Muscle of back (tissue), 11 donors: ENCODE measurements around the gene HDGFL3. TPM values are rescaled to one million over a fixed set of nuclear protein-coding genes. Genes with fewer than 3 reads are reported as not detected.

Experiments
- DNase-seq, 3 donors: peaks; one replicate each; pipeline versions ENCODE4 v3.0.0 to v3.0.0-alpha.2; 2013
- polyA plus RNA-seq, 10 donors: library from polyadenylated mRNA; unstranded; fragments of 120-200 nt; gene quantifications; one replicate each; pipeline ENCODE4 v1.2.1, GENCODE V29; 2013; ENCODE audit not compliant: insufficient read length in 10 of 10

HDGFL3 gene
- polyA plus RNA-seq, 10 donors, result 40.8 to 71.8 (median 49.6) TPM

- DNase-seq, result no peak
Observed at GRCh38 chr15:83132861-83133523, 74.6 kb downstream of the HDGFL3 start.

DNA sequence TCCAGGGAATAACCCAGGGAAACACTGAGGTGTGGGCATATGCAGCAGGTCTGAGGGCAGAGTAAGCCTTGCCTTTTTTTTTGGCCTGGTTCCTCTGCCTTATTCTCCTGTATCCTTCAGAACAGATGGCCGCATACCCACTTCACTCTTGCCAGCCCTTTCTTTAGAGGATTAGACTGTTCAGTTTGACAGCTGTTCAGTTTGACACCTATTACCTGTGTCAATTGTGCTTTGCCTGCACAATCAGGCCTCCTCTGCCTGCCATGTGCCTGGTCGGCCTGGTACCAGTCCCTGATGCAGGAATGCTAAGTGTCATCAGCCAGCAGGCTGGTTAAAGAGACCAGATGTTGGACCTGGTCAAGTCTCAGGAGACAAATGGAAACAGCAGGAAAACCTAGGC lies 77.8 kb downstream of the HDGFL3 start:
- no peak for DNase-seq

- no peak for DNase-seq
Observed at GRCh38 chr15:83127547-83128150, 80.0 kb downstream of the HDGFL3 start.

GRCh38 chr15:83123529-83123928 lies 84.1 kb downstream of the HDGFL3 start:
- no peak for DNase-seq

GRCh38 chr15:83119968-83120581 lies 87.5 kb downstream of the HDGFL3 start:
- DNase-seq, result no peak

DNA sequence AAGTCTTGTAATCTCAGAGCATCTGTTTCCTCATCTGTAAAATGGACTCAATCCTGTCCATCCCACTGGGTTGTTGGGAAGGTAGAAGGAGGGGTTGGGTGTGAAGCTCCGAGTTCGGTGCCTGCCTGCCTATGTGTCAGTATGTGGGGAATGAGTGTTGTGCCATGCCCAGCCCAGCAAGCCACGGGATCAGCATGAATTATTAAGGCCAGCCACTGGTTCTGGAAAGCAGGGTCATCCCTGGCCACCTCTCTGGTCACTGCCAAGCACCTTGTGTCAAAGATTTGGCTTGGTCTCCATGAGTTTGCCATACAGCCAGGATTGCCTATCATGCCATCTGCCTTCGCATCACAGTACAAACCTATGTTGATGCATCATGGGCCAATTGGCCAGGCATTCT lies 88.7 kb downstream of the HDGFL3 start:
- no peak for DNase-seq

DNA sequence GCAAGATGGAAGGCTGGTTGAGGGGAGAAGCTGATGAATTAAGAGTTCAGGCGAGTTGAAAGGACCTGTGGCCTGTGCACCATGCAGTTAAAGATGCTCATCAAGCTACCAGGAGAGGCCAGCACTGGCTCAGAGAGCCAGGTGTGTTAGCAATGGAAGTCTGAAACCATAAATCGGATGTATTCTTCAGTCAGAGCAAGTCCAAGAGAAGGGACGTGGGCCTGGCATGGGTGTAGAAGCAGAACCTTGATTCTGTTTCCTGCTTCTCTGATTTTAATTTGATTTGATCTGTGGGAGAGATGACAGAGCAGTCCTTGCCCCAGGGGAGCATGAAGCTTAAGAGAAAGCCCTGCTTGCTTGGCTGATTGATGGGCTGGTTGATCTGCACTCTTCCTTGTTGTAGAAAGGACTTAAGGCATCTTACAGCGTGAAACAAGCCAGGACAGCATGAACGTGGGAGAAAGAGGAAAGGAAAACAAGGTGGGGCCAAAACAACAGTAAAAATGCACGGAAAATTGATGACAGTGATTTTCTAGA lies 89.3 kb downstream of the HDGFL3 start:
- DNase-seq, result no peak

- DNase-seq, result no peak
Observed at GRCh38 chr15:83115831-83116565, 91.6 kb downstream of the HDGFL3 start.

DNA sequence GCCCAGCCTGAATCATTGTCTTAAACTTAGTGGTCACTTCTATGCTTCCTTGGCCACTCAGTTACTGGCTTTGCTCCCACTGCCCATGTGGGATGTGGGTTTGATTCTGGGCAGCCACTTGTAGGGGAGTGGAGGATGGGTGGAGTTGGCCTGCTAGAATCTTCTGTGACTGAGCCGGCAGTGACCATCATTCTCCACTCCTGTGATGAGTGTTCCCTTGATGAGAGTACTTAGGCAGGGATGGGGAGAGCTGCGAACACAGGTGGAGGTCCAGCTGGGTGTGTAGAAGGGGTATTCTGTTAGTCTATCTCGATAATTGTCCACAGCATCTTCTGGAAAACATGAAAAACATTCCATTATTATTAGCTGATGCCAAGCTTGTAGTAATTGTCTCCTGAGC lies 92.2 kb downstream of the HDGFL3 start:
- DNase-seq, result no peak

DNA sequence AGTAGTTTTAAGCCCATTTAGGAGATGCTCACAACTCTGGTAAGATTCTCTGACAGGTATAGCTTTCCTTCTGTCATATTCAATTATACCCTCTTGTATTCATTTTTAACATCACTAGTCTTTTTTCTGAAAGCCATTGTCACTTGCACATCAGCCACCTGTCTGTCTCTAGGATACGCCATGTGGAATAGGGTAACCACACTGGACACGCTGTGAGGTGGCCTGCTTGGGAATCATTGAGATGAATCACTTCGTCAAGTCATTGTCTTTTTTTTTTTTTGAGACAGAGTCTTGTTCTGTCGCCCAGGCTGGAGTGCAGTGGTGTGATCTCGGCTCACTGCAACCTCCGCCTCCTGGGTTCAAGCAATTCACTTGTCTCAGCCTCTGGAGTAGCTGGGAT lies 92.8 kb downstream of the HDGFL3 start:
- no peak for DNase-seq

- no peak for DNase-seq
Observed at GRCh38 chr15:83113881-83114674, 93.5 kb downstream of the HDGFL3 start.

DNA sequence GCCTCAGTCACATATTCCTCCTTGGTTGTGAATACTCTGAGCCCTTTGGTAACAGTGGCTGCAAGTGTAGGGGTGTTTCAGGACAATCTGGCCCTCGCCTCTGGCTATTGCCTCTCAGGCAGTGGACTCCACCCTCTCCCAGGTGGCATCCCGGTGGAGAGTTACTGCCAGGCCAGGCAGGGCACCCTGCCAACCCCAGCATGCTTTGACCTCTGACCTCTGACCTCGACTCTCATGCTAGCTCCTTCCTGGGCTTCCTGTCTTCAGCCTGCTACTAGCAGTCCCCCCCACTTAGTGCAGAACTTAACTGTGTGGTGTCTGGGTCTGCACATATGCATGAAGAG lies 94.7 kb downstream of the HDGFL3 start:
- DNase-seq, result no peak

DNA sequence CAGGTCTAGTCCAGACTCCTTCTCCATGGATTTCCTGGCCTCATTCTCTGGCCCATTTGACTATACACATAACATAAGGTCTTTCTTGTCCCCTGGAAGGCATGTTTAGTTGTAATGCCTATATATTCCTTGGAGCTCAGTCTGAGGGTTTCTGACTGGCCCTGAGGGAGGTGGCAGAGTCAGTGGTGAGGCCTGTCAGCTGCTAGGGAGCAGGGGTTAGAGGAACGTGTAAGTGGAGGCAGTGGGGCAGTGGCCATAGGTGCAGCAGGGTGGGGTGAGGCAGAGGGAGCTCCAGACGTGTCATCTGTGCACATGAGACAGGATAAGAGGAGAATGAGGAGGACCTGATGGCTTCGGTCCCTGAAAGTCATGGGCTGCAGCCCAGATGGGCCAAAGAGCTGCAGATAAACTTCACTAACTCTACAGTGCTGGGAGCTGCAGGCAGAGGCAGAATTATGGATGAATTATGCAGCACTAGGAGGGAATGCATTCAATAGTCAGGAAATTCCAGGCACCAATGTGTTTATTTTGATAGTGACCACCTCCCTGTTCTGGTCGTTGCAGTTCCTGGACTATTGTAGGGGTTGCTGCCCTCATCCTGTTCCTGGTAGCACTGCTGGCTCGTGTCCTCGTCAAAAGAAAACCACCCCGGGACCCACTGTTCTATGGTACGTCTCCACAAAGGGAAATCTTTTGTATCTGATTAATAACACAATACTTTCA lies 95.2 kb downstream of the HDGFL3 start:
- DNase-seq, result no peak

- no peak for DNase-seq
Observed at GRCh38 chr15:83111149-83111548, 96.5 kb downstream of the HDGFL3 start.

GRCh38 chr15:83110381-83110780 lies 97.2 kb downstream of the HDGFL3 start:
- no peak for DNase-seq

GRCh38 chr15:83109532-83109931 lies 98.1 kb downstream of the HDGFL3 start:
- DNase-seq, result no peak

DNA sequence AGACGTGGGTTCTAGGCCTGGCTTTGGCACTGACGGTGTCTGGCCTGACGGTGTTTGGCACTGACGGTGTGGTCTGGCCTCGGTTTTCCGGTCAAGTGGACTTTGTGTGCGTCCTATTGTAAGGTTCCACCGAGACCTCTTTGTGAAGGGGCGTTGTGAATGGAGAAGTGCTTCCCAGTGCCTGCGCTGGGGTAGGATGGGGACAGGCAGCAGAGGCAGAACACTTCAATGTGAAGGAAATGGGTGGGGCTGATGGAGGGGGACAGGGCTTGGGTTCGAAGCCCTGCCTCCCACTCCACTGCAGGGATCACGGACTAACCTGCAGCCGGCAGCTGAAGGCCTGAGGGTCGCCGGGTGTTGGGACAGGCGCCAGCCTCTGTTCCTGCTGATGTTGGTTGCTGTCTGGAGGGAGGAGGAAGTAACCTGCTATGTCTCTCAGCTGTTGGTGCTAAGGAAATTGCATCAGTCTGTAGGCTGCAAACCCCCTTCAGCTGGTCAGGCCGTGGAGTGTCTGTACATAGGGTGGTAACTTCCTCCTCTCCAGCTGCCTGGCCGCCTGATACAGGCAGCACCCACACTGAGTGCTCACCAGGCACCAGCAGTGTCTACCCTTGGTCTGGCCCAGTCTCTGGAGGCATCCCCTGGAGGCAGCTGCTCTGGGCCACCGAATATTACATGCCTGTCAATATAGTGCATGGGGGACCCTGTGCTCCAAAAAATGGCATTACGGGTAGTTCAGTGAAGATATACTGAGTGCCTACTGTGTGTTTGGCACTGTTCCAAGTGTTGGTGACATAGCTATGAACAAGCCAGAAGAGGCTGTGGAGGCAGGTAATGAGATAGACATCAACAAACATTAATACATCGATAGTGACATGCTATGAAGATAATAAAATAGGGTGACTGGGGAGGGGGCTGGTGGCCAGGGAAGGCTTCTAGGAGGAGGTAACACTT lies 99.1 kb downstream of the HDGFL3 start:
- DNase-seq, result peak in 1 of 3 donors; percentile 75

- DNase-seq, result no peak
Observed at GRCh38 chr15:83107841-83108181, 99.8 kb downstream of the HDGFL3 start.

DNA sequence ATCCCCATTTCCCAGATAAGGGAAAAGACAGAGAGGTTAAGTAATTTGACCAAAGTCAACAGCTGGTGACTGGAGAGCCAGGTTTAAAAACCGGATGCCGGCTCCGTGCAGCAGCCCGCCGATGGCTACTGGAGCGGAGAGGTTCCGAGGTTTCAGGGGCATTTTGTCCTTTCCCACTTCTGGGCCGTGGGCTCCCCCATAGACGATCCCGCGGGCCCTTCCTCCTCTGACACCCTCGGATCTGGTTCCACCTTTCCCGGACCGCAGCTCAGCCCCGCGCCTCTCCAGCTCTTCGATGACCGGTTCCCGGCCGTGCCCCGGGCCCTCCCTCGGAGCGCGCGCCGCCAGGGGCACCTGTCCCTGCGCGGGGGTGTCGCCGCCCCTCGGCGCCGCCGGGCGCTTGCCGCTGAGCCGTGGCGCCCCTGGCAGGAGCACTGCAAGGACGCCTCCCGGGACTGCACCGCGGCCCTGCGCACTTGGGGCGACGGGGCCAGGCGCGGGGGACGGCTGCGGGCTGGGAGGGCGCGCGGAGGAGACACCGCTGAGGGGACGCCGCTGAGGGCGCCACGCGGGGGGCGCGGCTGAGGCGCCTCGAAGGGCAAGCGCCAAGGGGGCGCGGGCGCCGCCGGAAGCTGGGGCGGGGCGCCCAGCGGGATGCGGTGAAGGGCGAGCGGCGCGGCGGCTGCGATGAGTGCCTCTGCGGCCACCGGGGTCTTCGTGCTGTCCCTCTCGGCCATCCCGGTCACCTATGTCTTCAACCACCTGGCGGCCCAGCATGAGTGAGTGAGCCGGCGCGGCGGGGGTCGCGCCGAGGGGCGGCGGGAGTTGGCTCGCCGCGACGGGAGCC lies 100.4 kb downstream of the HDGFL3 start, which contains the start of gene TM6SF1:
TSS of gene TM6SF1 (plus strand) at position 652 of the 847 bp plus-strand sequence. CDS start at position 688, 36 bp downstream.
- peak in 2 of 3 donors; percentile 27 to 37 for DNase-seq
